HG03457 (cell line): ENCODE results near the gene HTATSF1.

Source experiments
- ATAC-seq: cut with Tn5 transposase; IDR thresholded peaks from one replicate; pipeline ENCODE4 v1.9.1; 2021; ENCODE audit warnings: moderate number of reproducible peaks; ENCODE audit not compliant: unreplicated experiment

HTATSF1 gene, protein sequence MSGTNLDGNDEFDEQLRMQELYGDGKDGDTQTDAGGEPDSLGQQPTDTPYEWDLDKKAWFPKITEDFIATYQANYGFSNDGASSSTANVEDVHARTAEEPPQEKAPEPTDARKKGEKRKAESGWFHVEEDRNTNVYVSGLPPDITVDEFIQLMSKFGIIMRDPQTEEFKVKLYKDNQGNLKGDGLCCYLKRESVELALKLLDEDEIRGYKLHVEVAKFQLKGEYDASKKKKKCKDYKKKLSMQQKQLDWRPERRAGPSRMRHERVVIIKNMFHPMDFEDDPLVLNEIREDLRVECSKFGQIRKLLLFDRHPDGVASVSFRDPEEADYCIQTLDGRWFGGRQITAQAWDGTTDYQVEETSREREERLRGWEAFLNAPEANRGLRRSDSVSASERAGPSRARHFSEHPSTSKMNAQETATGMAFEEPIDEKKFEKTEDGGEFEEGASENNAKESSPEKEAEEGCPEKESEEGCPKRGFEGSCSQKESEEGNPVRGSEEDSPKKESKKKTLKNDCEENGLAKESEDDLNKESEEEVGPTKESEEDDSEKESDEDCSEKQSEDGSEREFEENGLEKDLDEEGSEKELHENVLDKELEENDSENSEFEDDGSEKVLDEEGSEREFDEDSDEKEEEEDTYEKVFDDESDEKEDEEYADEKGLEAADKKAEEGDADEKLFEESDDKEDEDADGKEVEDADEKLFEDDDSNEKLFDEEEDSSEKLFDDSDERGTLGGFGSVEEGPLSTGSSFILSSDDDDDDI

GRCh38 chrX:136497556-136498052, at the start of gene HTATSF1:
TSS of gene HTATSF1 (plus strand) at chrX:136497592. CDS start at chrX:136497685, 93 bp downstream.
- ATAC-seq = no peak

DNA sequence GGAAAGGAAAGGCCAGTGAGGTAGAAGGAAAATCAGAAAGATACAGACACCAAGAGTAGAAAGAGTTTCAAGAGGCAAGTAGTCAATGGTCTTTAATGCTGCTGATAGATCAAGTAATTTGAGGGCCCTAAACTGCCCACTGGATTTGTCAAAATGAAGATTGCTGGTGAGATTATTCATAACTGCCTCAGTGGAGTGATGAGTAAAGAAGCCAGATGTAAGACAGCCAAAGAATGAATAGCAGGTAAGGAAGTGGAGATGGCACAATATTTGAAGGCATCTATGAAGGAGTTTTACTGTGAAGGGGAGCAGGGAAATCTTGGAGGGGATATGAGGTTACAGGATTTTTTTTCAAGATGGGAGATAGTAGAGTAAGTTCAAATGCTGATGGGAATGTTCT, 49.4 kb upstream of the HTATSF1 start:
- no peak for ATAC-seq

- ATAC-seq = no peak
Measured at GRCh38 chrX:136450050-136450830, 47.2 kb upstream of the HTATSF1 start.

DNA sequence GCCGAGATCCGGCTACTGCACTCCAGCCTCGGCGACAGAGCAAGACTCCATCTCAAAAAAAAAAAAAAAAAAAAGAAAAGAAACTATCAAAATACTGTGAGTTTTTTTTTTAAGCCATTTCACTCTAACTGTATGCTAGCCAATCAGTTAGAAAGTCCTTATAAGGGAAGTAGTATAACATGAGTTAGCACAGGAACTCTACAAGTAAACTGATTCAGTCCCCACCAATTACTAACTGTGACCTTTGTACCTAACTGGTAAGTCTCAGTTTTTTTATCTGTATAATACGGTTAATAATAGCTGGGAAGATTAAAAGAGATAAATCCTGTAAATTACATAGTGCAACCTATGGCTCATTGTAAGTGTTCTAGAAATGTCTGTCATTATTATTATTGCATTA, 44.8 kb upstream of the HTATSF1 start:
- ATAC-seq = no peak

DNA sequence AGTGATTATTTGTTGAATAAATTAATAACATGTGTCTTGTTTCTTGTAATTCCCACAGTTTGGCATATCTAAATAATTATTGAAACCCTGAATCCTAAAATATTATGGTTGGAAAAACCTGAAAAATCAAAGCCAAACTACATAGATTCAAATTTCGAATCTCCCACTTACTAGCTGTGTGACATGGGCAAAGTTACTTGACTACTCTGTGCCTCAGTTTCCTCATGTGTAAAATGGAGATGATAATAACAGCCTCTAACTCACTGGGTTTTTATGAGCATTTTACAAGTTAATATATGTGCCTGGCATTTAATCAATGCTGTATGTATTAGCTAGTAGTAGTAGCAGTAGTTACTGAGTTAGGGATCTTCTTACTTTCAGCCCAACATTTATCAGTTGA, 44.3 kb upstream of the HTATSF1 start:
- ATAC-seq = no peak

DNA sequence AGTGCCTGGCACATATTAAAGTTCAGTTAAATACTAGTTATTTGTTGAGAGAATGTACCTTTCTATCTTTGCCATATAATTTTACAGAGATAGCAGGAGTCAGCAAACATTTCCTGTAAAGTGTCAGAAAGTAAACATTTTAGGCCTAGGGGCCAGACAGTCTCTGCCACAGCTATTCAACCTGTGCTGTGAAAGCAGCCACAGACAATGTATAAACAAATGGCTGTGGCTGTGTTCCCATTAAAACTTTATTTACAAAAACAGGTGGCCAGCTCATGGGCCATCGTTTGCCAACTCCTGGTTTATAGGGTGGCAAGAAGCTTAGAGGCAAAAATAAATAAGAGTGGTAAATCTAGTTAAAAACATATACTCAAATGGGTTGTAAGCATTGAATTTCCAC, 43.6 kb upstream of the HTATSF1 start:
- no peak for ATAC-seq

DNA sequence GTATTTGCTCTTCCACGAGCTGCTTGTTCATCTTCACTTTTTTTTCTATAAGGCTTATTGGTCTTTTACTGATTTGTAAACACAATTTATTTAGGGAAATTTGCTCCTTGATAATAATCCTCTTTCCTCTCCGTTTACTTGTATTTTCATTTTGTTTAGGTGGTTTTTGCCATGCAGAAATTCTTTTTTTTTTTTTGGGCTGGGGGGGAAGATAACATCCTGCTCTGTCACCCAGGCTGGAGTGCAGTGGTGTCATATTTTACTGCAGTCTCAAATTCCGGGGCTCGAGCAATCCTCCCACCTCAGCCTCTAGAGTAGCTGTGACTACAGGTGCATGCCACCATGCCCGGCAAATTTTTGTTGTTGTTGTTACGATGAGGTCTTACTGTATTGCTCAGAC, 41.3 kb upstream of the HTATSF1 start:
- no peak for ATAC-seq

DNA sequence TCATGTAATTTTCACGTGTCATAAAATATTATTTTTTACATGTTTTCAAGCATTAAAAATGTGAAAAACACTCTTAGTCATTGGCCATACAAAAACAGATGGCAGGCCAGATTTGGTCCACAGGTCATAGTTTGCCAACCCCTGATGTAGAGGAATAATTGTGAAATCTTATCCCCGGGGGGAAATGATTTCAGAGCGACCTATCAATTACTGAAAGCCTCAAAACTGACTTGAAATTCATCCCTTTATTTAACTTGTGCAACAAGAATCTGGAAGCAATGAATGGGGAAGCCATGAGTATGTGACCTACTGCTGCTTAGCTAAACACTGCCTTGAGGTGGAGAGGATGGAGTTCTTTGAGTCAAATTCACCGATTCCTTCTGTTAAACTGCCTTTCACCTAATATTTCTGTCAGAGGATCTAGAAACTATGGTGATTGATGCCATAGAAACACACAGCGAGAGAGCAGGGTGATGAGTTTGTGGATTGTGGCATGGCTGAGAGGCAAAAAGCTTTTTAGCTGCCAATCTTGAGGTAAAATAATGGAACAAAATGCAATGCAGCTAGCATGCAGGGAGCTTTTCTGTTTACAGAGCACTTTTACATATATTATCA, 40.0 kb upstream of the HTATSF1 start:
- no peak for ATAC-seq

DNA sequence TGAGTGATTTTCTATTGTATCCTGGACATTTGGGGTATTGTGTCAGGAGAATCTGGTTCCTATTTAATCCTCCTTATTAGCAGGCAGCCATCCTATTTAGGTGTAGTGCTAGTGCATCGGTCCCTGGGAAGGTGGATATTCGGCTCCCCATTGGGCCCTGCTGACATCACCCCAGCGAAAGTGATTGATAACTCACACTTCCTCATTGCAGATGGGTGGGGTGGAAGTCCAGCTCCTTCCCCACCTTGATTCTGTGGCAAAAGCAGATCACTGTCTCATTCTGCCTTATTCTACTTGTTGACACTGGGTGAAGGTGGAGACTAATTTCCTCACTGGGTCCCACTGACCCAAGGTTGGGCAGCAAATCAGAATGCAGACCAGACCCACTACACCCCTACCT, 32.8 kb upstream of the HTATSF1 start:
- ATAC-seq = no peak

DNA sequence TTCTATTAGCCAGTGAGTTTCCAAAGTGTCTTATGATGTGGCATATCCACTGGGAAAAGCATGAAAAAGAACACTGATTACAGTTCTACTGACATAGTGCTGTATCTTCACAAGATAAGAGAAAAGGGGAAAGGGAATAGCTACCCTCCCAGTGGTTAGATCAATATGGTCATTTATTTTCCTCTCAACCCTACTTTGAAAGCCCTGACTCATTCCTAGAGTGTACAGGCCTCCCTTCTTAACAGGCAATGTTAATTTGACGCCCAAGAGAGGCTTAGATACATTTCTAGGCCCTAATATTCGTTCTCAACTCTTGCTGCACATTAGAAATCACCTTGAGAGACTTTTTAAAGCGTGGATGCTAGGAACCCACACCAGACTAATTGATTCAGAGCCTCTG, 30.1 kb upstream of the HTATSF1 start:
- no peak for ATAC-seq

- ATAC-seq = no peak
Measured at GRCh38 chrX:136468391-136469103, 28.8 kb upstream of the HTATSF1 start.

- ATAC-seq = no peak
Measured at GRCh38 chrX:136473663-136474062, 23.7 kb upstream of the HTATSF1 start.

- ATAC-seq = no peak
Measured at GRCh38 chrX:136475236-136475635, 22.2 kb upstream of the HTATSF1 start.

GRCh38 chrX:136476501-136476900, 20.9 kb upstream of the HTATSF1 start:
- ATAC-seq = no peak

DNA sequence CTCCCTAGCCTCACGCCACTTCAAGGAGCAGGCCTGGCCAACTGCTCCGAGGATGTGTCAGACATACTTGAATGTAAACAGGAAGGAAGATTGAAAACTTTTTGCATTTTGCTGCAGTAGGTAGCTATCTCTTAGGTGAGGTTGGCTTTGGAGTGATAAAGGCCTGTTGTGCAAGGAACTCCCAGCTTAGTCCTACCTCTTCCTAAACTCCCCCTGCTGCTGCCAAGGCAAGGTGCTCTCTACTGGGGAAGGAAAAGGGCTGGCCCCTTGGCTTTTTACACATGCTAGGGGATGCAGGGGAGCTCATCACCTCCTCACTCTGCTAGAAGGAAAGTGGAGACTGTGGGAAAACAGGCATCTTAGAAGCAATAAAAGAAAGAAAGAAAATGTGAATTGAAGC, 20.4 kb upstream of the HTATSF1 start:
- no peak for ATAC-seq

DNA sequence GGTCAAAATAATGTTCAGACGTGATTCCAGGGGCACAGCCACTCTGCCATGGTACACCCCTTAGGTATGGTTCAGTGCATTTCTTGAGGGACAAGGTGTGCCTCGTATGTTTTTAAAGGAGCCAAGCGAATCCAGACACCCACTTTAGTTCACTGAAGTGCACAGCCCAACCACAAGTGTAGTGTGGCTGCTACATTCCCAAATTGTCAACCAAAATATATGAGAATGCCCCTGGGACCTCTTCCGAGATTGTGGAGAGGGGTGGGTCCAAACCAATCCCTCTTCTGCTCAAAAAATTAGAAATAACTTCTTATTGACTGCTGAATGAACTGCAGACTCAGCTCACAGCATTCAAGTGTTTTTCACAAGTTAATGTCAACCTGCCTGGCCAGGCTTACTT, 17.0 kb upstream of the HTATSF1 start:
- ATAC-seq = no peak

DNA sequence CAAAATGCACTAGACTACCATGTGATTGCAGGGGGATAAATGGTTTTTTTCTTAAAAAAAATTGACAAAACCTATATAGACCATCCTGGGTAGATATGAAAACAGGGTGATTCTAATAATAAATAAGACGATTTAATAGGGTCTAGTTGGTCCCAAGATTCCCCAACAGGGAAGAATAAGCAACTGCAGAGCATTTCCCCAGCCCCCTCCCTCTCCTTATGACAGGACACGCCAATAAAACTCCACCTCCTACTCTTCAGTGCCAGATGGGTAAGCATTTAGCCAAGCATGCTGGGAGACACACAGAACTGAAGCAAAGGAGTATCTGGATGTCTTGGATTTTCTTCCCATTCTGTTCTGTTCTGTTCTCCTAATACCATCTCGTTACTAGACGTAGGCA, 9.7 kb upstream of the HTATSF1 start, which contains the start of gene BRS3:
Gene BRS3, plus strand, starts transcription at position 301 of the 400 bp plus-strand sequence. CDS start 168 bp downstream, outside the sequence.
- no peak for ATAC-seq

DNA sequence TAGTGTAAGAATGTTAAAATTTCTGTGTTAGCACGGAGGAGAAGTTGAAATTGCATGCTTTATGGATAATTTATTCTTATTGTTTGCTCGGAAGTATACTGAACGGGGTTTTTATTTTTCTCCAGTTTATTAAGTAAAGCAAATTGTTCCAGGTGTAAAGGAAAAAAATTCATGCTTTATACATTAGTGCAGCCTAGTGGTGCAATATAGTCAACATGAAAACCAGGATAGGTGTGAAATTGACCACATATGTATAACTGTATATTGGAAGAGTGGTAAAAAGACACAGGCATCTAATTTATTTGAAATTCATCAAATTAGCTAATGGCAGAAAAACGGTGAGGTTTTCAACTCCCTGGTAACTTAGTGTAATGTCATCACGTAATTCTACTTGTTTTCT, 8.7 kb upstream of the HTATSF1 start:
- ATAC-seq = no peak

DNA sequence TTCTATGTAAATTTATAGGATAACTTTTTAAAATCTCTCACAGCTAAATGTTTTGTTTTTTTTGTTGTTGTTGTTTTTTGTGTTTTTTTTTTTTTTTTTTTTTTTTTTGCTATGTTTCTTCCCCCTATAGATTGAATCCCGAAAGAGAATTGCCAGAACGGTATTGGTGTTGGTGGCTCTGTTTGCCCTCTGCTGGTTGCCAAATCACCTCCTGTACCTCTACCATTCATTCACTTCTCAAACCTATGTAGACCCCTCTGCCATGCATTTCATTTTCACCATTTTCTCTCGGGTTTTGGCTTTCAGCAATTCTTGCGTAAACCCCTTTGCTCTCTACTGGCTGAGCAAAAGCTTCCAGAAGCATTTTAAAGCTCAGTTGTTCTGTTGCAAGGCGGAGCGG, 5.6 kb upstream of the HTATSF1 start:
- ATAC-seq = no peak

DNA sequence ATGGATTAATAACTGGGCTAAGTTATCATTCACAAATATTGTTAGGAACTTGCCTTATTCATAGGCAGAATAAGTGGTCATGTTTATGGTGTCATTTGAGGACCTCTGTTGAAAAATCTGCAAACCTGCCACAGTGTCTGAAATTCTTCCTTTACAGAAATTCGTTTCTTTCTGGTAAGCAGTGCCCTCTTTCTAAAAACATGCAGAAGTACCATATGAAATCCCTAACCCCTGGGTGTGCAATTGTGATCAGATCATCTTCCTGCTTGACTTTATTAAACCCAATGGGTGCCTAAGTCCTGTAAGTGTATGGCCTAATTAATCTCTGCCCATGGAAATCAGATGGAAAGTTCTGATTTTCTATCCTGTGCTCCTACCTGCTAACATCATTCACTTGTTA, 4.4 kb upstream of the HTATSF1 start:
- ATAC-seq = no peak
